GM12875 (cell line): ENCODE results near the gene IFNA17.
"Not testable (repeated sequence)": the region's sequence is repeated elsewhere in the genome, so short reads cannot be mapped to it uniquely, and the experiment has no call there.

ENCODE experiments used
- H3K4me3 ChIP-seq: one replicate; pipeline ENCODE4 v1.5.1; 2011; ENCODE audit warnings: low read depth, low read length, control low read depth
- TF ChIP-seq, protein P1 (sequence below): IDR thresholded peaks from 2 replicates; pipeline ENCODE4 v1.5.1; 2011; ENCODE audit warnings: low read depth, mild to moderate bottlenecking, control low read depth, inconsistent platforms, low read length, moderate library complexity, borderline replicate concordance; ENCODE audit not compliant: insufficient read depth

The IFNA17 gene

GRCh38 chr9:21252721-21253547 is 24.9 kb upstream of the IFNA17 start:
- TF ChIP-seq, protein P1, sequence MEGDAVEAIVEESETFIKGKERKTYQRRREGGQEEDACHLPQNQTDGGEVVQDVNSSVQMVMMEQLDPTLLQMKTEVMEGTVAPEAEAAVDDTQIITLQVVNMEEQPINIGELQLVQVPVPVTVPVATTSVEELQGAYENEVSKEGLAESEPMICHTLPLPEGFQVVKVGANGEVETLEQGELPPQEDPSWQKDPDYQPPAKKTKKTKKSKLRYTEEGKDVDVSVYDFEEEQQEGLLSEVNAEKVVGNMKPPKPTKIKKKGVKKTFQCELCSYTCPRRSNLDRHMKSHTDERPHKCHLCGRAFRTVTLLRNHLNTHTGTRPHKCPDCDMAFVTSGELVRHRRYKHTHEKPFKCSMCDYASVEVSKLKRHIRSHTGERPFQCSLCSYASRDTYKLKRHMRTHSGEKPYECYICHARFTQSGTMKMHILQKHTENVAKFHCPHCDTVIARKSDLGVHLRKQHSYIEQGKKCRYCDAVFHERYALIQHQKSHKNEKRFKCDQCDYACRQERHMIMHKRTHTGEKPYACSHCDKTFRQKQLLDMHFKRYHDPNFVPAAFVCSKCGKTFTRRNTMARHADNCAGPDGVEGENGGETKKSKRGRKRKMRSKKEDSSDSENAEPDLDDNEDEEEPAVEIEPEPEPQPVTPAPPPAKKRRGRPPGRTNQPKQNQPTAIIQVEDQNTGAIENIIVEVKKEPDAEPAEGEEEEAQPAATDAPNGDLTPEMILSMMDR, result peak; percentile 38; the same call in 1 of the 2 replicates
- H3K4me3 ChIP-seq, result no peak overlapping the region

GRCh38 chr9:21251638-21252037 is 23.6 kb upstream of the IFNA17 start:
- TF ChIP-seq, protein P1, result no peak

DNA sequence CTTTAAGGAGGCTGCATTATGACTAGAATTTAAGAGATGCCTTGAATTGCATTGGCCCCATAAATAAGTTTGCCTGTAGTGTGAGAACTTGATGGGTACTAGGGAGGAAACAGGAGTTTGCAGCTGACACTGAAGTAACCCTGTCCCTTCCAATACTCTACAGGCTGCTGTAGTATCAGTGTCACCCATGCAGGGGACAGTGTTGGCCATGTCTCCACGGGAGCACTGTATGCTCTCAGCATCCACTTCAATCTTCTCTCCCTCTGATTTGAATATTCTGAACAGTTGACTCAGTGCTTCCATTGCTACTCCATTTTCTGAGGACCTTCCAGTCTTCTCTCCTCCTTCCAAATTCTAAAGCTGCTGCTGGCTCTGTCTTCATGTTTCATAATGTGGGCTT is 23.2 kb upstream of the IFNA17 start:
- TF ChIP-seq, protein P1, result no peak

More at GRCh38 chr9:21251638-21252037, 23.6 kb upstream of the IFNA17 start:
- no peak overlapping the region for H3K4me3 ChIP-seq

DNA sequence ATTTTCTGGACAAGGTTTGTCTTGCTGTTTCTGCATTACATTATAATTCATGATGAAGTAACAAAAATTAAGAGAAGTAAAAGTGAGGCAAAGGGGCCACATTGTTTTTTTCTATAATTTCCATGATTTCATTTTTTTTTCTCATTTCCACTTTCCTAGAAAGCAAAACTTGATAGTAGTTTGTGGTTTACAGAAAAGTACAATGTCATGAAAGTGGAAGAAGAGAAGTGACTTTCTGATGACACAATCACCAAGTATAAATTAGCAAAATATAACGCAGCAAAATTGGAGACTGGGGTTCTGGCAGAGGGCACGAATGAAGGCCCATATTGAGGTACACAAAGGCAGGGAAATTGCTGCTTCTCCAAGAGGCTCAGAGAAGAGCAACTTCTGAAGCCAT is 16.8 kb upstream of the IFNA17 start:
- H3K4me3 ChIP-seq, result no peak overlapping the region
- TF ChIP-seq, protein P1, result no peak

More for the DNA sequence above, 23.2 kb upstream of the IFNA17 start:
- no peak overlapping the region for H3K4me3 ChIP-seq

GRCh38 chr9:21239911-21240310 is 11.9 kb upstream of the IFNA17 start, which contains the start of gene IFNA14:
Gene IFNA14 (minus strand): TSS chr9:21240005. CDS start chr9:21239935, 70 bp downstream.
- H3K4me3 ChIP-seq, result no peak within 1 kb of the TSS
- TF ChIP-seq, protein P1, result no peak

GRCh38 chr9:21236360-21236714 is 8.3 kb upstream of the IFNA17 start:
- H3K4me3 ChIP-seq, result not testable (repeated sequence)

DNA sequence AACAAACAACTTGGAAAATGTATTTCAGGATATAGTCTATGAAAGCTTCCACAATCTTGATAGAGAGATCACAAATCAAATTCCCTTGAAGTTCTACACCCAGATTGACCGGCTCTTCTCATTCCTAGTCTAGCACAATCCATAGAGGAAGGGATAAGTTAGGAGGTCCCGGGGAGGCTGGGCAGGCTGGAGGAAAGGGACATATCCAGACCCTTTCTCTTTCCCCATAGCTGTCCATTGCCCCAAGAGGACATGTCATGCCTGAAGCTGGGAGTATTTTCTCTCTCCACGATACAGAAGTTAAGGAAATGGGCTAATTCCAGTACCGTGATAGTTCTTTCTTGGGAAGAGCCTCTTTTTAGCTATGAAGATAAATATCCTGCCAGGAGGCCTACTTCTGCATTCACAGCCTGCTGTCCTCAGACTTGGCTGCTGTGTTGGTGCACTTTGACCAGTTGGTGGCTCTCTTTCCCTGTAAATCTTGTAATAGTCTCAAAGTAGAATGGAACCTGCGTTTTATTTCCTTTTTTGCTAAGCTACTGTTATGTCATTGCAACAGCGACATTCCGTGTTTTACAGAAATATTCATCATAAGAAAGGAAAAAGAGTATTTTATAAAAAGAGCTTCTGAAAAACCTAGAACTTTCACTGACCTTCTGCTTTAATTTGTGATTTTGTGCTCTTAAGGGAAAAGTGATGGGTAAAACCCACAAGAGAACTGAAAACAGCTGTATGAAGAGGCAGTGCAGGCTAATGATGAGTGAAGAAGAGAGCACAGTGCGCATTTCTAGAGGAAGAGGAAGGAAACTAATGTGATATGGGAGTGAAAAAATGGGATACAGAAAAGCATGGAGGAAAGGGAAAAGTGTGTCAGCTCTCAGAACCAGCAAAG is 7.7 kb upstream of the IFNA17 start:
- TF ChIP-seq, protein P1, result peak; percentile 63
- H3K4me3 ChIP-seq, result not testable (repeated sequence)
